ENCODE measurements around the gene ANAPC15.

The ANAPC15 gene

GRCh38 chr11:72116019-72116755 is 3.7 kb upstream of the ANAPC15 start:
- no peak overlapping the region for H3K4me3 ChIP-seq
- in situ Hi-C loops (cut with MboI; ENCODE audit: low sequenced_read_pairs), result no loop called here
- H3K4me1 ChIP-seq, result peaks cover 10% of the 10 kb centered on the region
- H3K36me3 ChIP-seq (replicated peaks), result no peaks in the 10 kb centered on the region
- no peaks in the 10 kb centered on the region for H3K27me3 ChIP-seq (ENCODE audit: low read depth)
- no peak for DNase-seq (ENCODE audit: low spot score in 2 of 2)
- no peaks in the 10 kb centered on the region; the same call in 1 of the 2 replicates for H3K9me3 ChIP-seq

GRCh38 chr11:72114570-72114969 is 2.1 kb upstream of the ANAPC15 start:
- H3K4me3 ChIP-seq, result no peak overlapping the region
- H3K36me3 ChIP-seq (replicated peaks), result peaks cover 9% of the 10 kb centered on the region; the same call in 1 of the 2 replicates
- no peaks in the 10 kb centered on the region for H3K27me3 ChIP-seq (ENCODE audit: low read depth)
- H3K9me3 ChIP-seq, result no peaks in the 10 kb centered on the region; the same call in 1 of the 2 replicates
- in situ Hi-C loops (cut with MboI; ENCODE audit: low sequenced_read_pairs), result no loop called here
- DNase-seq (ENCODE audit: low spot score in 2 of 2), result no peak
- H3K4me1 ChIP-seq, result peaks cover 10% of the 10 kb centered on the region

GRCh38 chr11:72112978-72113808 is 698 bp upstream of the ANAPC15 start:
- H3K27me3 ChIP-seq (ENCODE audit: low read depth), result no peaks in the 10 kb centered on the region
- peak overlapping the region; percentile 73 for H3K4me3 ChIP-seq
- DNase-seq (ENCODE audit: low spot score in 2 of 2), result no peak
- in situ Hi-C loops (cut with MboI; ENCODE audit: low sequenced_read_pairs), result no loop called here
- peaks cover 10% of the 10 kb centered on the region; the same call in 1 of the 2 replicates for H3K36me3 ChIP-seq (replicated peaks)
- H3K9me3 ChIP-seq, result no peaks in the 10 kb centered on the region; the same call in 1 of the 2 replicates
- H3K4me1 ChIP-seq, result peaks cover 10% of the 10 kb centered on the region

- in situ Hi-C loops (cut with MboI; ENCODE audit: low sequenced_read_pairs), result no loop called here
- H3K9me3 ChIP-seq, result no peaks in the 10 kb centered on the region; the same call in 1 of the 2 replicates
- no peak for DNase-seq (ENCODE audit: low spot score in 2 of 2)
- H3K4me1 ChIP-seq, result peaks cover 10% of the 10 kb centered on the region
- H3K4me3 ChIP-seq, result peak overlapping the region; percentile 73
- H3K36me3 ChIP-seq (replicated peaks), result peaks cover 10% of the 10 kb centered on the region; the same call in 1 of the 2 replicates
- no peaks in the 10 kb centered on the region for H3K27me3 ChIP-seq (ENCODE audit: low read depth)
Observed at GRCh38 chr11:72111300-72112142, 974 bp downstream of the ANAPC15 start.

- in situ Hi-C loops (cut with MboI; ENCODE audit: low sequenced_read_pairs), result no loop called here
- no peak within 1 kb of the TSS for H3K4me3 ChIP-seq
- peaks cover 10% of the 10 kb centered on the region for H3K4me1 ChIP-seq
- peaks cover 17% of the 10 kb centered on the region for H3K36me3 ChIP-seq (replicated peaks)
- DNase-seq (ENCODE audit: low spot score in 2 of 2), result no peak
- no peaks in the 10 kb centered on the region for H3K9me3 ChIP-seq
- H3K27me3 ChIP-seq (ENCODE audit: low read depth), result no peaks in the 10 kb centered on the region
Observed at GRCh38 chr11:72105888-72106287, 6.6 kb downstream of the ANAPC15 start, which contains the start of gene TOMT. Gene TOMT, plus strand, starts transcription at chr11:72105924. Its CDS starts 28 bp downstream, at chr11:72105952.

GRCh38 chr11:72103754-72104167 is 8.7 kb downstream of the ANAPC15 start:
- Histone ChIP-seq H3K27me3 (ENCODE audit: low read depth) (no peaks in the 10 kb centered on the region), H3K9me3 (no peaks in the 10 kb centered on the region), H3K4me1 (peaks cover 10% of the 10 kb centered on the region), H3K4me3 (peak overlapping the region; percentile 99), H3K36me3 (replicated peaks) (peaks cover 22% of the 10 kb centered on the region)
- DNase-seq (ENCODE audit: low spot score in 2 of 2), result no peak
- in situ Hi-C loops (cut with MboI; ENCODE audit: low sequenced_read_pairs), result no loop called here

GRCh38 chr11:72102946-72103753 is 9.3 kb downstream of the ANAPC15 start, which contains the start of gene LAMTOR1:
Gene LAMTOR1, minus strand, starts transcription at chr11:72103297. Its CDS starts 73 bp downstream, at chr11:72103224.
- Histone ChIP-seq H3K9me3 (no peaks in the 10 kb centered on the region), H3K4me1 (peaks cover 10% of the 10 kb centered on the region), H3K27me3 (ENCODE audit: low read depth) (no peaks in the 10 kb centered on the region), H3K4me3 (peak within 1 kb of the TSS; percentile 99), H3K36me3 (replicated peaks) (peaks cover 28% of the 10 kb centered on the region)
- peak; percentile 97 to 99 for DNase-seq (ENCODE audit: low spot score in 2 of 2)
- in situ Hi-C loops (cut with MboI; ENCODE audit: low sequenced_read_pairs), result no loop called here

GRCh38 chr11:72102631-72102945 is 9.9 kb downstream of the ANAPC15 start:
- Histone ChIP-seq H3K4me3 (peak overlapping the region; percentile 99), H3K27me3 (ENCODE audit: low read depth) (no peaks in the 10 kb centered on the region), H3K4me1 (peaks cover 10% of the 10 kb centered on the region), H3K9me3 (no peaks in the 10 kb centered on the region), H3K36me3 (replicated peaks) (peaks cover 33% of the 10 kb centered on the region)
- in situ Hi-C loops (cut with MboI; ENCODE audit: low sequenced_read_pairs), result no loop called here
- no peak for DNase-seq (ENCODE audit: low spot score in 2 of 2)

GRCh38 chr11:72102162-72102561 is 10.3 kb downstream of the ANAPC15 start:
- no peaks in the 10 kb centered on the region for H3K9me3 ChIP-seq
- peaks cover 10% of the 10 kb centered on the region for H3K4me1 ChIP-seq
- no peaks in the 10 kb centered on the region for H3K27me3 ChIP-seq (ENCODE audit: low read depth)
- no peak for DNase-seq (ENCODE audit: low spot score in 2 of 2)
- in situ Hi-C loops (cut with MboI; ENCODE audit: low sequenced_read_pairs), result no loop called here
- peaks cover 38% of the 10 kb centered on the region for H3K36me3 ChIP-seq (replicated peaks)
- H3K4me3 ChIP-seq, result peak overlapping the region; percentile 99

GRCh38 chr11:72100462-72100861 is 12.0 kb downstream of the ANAPC15 start:
- H3K36me3 ChIP-seq (replicated peaks), result peaks cover 53% of the 10 kb centered on the region
- in situ Hi-C loops (cut with MboI; ENCODE audit: low sequenced_read_pairs), result no loop called here
- peaks cover 10% of the 10 kb centered on the region for H3K4me1 ChIP-seq
- H3K4me3 ChIP-seq, result no peak overlapping the region
- no peaks in the 10 kb centered on the region for H3K9me3 ChIP-seq
- no peak for DNase-seq (ENCODE audit: low spot score in 2 of 2)
- no peaks in the 10 kb centered on the region for H3K27me3 ChIP-seq (ENCODE audit: low read depth)

- H3K4me3 ChIP-seq, result no peak overlapping the region
- H3K36me3 ChIP-seq (replicated peaks), result peaks cover 53% of the 10 kb centered on the region
- DNase-seq (ENCODE audit: low spot score in 2 of 2), result no peak
- H3K4me1 ChIP-seq, result peaks cover 10% of the 10 kb centered on the region
- no peaks in the 10 kb centered on the region for H3K9me3 ChIP-seq
- in situ Hi-C loops (cut with MboI; ENCODE audit: low sequenced_read_pairs), result no loop called here
- no peaks in the 10 kb centered on the region for H3K27me3 ChIP-seq (ENCODE audit: low read depth)
Observed at GRCh38 chr11:72100009-72100408, 12.5 kb downstream of the ANAPC15 start.

- in situ Hi-C loops (cut with MboI; ENCODE audit: low sequenced_read_pairs), result no loop called here
- no peaks in the 10 kb centered on the region for H3K27me3 ChIP-seq (ENCODE audit: low read depth)
- H3K9me3 ChIP-seq, result no peaks in the 10 kb centered on the region
- H3K36me3 ChIP-seq (replicated peaks), result peaks cover 60% of the 10 kb centered on the region
- peaks cover 10% of the 10 kb centered on the region for H3K4me1 ChIP-seq
- no peak overlapping the region for H3K4me3 ChIP-seq
- DNase-seq (ENCODE audit: low spot score in 2 of 2), result no peak
Observed at GRCh38 chr11:72098741-72099140, 13.8 kb downstream of the ANAPC15 start.
